ENCODE results near the gene STX17.

The STX17 gene

GRCh38 chr9:99925541-99925940, 19.1 kb downstream of the STX17 start:
- Histone ChIP-seq H3K27ac (ENCODE audit: low read depth, low read length) (no peak overlapping the region), H4K20me1 (ENCODE audit: low read depth, low read length) (no peaks in the 10 kb centered on the region), H3K9me2 (replicated peaks; ENCODE audit: insufficient read depth, low read length) (no peaks in the 10 kb centered on the region), H3K9ac (ENCODE audit: low read length) (no peak overlapping the region), H3K4me3 (ENCODE audit: insufficient read depth, low read length, poor library complexity, severe bottlenecking) (no peak overlapping the region), H3K9me3 (ENCODE audit: insufficient read depth, low read length) (no peaks in the 10 kb centered on the region), H3K27me3 (ENCODE audit: low read length) (no peaks in the 10 kb centered on the region), H3F3A (ENCODE audit: insufficient read depth) (no peaks in the 10 kb centered on the region), H3K4me2 (ENCODE audit: low read depth, low read length, poor library complexity, severe bottlenecking) (no peak overlapping the region), H3K79me2 (ENCODE audit: insufficient read depth, low read length) (no peaks in the 10 kb centered on the region), H2AFZ (ENCODE audit: low read depth, low read length, severe bottlenecking) (no peak overlapping the region), H3K36me3 (ENCODE audit: low read length) (peaks cover 18% of the 10 kb centered on the region)
- TF ChIP-seq, protein P1, sequence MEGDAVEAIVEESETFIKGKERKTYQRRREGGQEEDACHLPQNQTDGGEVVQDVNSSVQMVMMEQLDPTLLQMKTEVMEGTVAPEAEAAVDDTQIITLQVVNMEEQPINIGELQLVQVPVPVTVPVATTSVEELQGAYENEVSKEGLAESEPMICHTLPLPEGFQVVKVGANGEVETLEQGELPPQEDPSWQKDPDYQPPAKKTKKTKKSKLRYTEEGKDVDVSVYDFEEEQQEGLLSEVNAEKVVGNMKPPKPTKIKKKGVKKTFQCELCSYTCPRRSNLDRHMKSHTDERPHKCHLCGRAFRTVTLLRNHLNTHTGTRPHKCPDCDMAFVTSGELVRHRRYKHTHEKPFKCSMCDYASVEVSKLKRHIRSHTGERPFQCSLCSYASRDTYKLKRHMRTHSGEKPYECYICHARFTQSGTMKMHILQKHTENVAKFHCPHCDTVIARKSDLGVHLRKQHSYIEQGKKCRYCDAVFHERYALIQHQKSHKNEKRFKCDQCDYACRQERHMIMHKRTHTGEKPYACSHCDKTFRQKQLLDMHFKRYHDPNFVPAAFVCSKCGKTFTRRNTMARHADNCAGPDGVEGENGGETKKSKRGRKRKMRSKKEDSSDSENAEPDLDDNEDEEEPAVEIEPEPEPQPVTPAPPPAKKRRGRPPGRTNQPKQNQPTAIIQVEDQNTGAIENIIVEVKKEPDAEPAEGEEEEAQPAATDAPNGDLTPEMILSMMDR (IDR thresholded peaks at IDR 0.05; ENCODE audit: insufficient read depth, low read length, poor library complexity, severe bottlenecking) = no peak
- TF ChIP-seq EZH2phosphoT487 (conservative IDR thresholded peaks at IDR 0.05; ENCODE audit: low read length) = no peak

GRCh38 chr9:99929652-99930051, 23.2 kb downstream of the STX17 start:
- H4K20me1 ChIP-seq (ENCODE audit: low read depth, low read length) = no peaks in the 10 kb centered on the region
- no peaks in the 10 kb centered on the region for H3K9me3 ChIP-seq (ENCODE audit: insufficient read depth, low read length)

GRCh38 chr9:99931155-99931840, 24.8 kb downstream of the STX17 start:
- TF ChIP-seq EZH2phosphoT487 (conservative IDR thresholded peaks at IDR 0.05; ENCODE audit: low read length) = no peak
- TF ChIP-seq, protein P1 (IDR thresholded peaks at IDR 0.05; ENCODE audit: insufficient read depth, low read length, poor library complexity, severe bottlenecking) = no peak
- no peak overlapping the region for H3K9ac ChIP-seq (ENCODE audit: low read length)
- no peaks in the 10 kb centered on the region for H4K20me1 ChIP-seq (ENCODE audit: low read depth, low read length)
- no peaks in the 10 kb centered on the region for H3K27me3 ChIP-seq (ENCODE audit: low read length)
- no peak overlapping the region for H3K4me2 ChIP-seq (ENCODE audit: low read depth, low read length, poor library complexity, severe bottlenecking)
- no peaks in the 10 kb centered on the region for H3K9me3 ChIP-seq (ENCODE audit: insufficient read depth, low read length)
- H2AFZ ChIP-seq (ENCODE audit: low read depth, low read length, severe bottlenecking) = no peak overlapping the region
- H3K9me2 ChIP-seq (replicated peaks; ENCODE audit: insufficient read depth, low read length) = no peaks in the 10 kb centered on the region
- no peaks in the 10 kb centered on the region for H3K79me2 ChIP-seq (ENCODE audit: insufficient read depth, low read length)
- H3K27ac ChIP-seq (ENCODE audit: low read depth, low read length) = no peak overlapping the region
- H3F3A ChIP-seq (ENCODE audit: insufficient read depth) = no peaks in the 10 kb centered on the region
- no peaks in the 10 kb centered on the region for H3K36me3 ChIP-seq (ENCODE audit: low read length)
- no peak overlapping the region for H3K4me3 ChIP-seq (ENCODE audit: insufficient read depth, low read length, poor library complexity, severe bottlenecking)

More at GRCh38 chr9:99929652-99930051, 23.2 kb downstream of the STX17 start:
- H3K27me3 ChIP-seq (ENCODE audit: low read length) = no peaks in the 10 kb centered on the region
- no peak overlapping the region for H3K4me2 ChIP-seq (ENCODE audit: low read depth, low read length, poor library complexity, severe bottlenecking)
- no peaks in the 10 kb centered on the region for H3K79me2 ChIP-seq (ENCODE audit: insufficient read depth, low read length)
- TF ChIP-seq, protein P1 (IDR thresholded peaks at IDR 0.05; ENCODE audit: insufficient read depth, low read length, poor library complexity, severe bottlenecking) = no peak
- TF ChIP-seq EZH2phosphoT487 (conservative IDR thresholded peaks at IDR 0.05; ENCODE audit: low read length) = no peak
- H3K4me3 ChIP-seq (ENCODE audit: insufficient read depth, low read length, poor library complexity, severe bottlenecking) = no peak overlapping the region
- H3K36me3 ChIP-seq (ENCODE audit: low read length) = peaks cover 12% of the 10 kb centered on the region; the same call in 1 of the 2 replicates
- no peak overlapping the region for H3K27ac ChIP-seq (ENCODE audit: low read depth, low read length)
- H3F3A ChIP-seq (ENCODE audit: insufficient read depth) = no peaks in the 10 kb centered on the region
- H3K9me2 ChIP-seq (replicated peaks; ENCODE audit: insufficient read depth, low read length) = no peaks in the 10 kb centered on the region
- no peak overlapping the region for H2AFZ ChIP-seq (ENCODE audit: low read depth, low read length, severe bottlenecking)
- no peak overlapping the region for H3K9ac ChIP-seq (ENCODE audit: low read length)
